ENCODE data around the gene GINM1.

The GINM1 gene

GRCh38 chr6:149580880-149581279 is 14.7 kb downstream of the GINM1 start:
- peaks cover 7 to 10% of the 10 kb centered on the region in 2 experiments for H3K36me3 ChIP-seq (ENCODE audit: control insufficient read depth in 1 of 2, insufficient read depth in 2 of 2, low read length in 2 of 2)
- no peak overlapping the region for H3K27ac ChIP-seq (ENCODE audit: low read depth, low read length)
- no peak overlapping the region for H3K18ac ChIP-seq (ENCODE audit: low read length)
- DNase-seq: no peak
- no peak overlapping the region for H3K14ac ChIP-seq (ENCODE audit: low read length)
- H3K4me2 ChIP-seq (ENCODE audit: low read length): no peak overlapping the region
- no peak overlapping the region for H3K4ac ChIP-seq (ENCODE audit: low read depth, low read length)
- no peak overlapping the region for H4K8ac ChIP-seq (ENCODE audit: low read depth, low read length)
- WGBS (ENCODE audit: extremely low coverage, insufficient coverage, insufficient read length): no CpG with 5 or more reads among the region's 5 CpGs
- no peak overlapping the region for H2BK12ac ChIP-seq (ENCODE audit: low read length)
- no peaks in the 10 kb centered on the region for H3K79me1 ChIP-seq (ENCODE audit: low read length)
- H3K4me3 ChIP-seq (ENCODE audit: low read depth, low read length): no peak overlapping the region
- H2BK120ac ChIP-seq (ENCODE audit: insufficient read depth, low read length, poor library complexity): no peak overlapping the region
- H3K9me3 ChIP-seq (ENCODE audit: insufficient read depth, low read depth, low read length): no peaks in the 10 kb centered on the region
- H3K79me2 ChIP-seq (ENCODE audit: control insufficient read depth, insufficient read depth, low read length, poor library complexity): no peaks in the 10 kb centered on the region
- H3K4me1 ChIP-seq (ENCODE audit: control insufficient read depth in 1 of 2, insufficient read depth in 2 of 2, low read length in 2 of 2): no peaks in the 10 kb centered on the region
- H4K12ac ChIP-seq (ENCODE audit: low read depth, low read length): no peak overlapping the region
- H2BK5ac ChIP-seq (ENCODE audit: low read depth, low read length, poor library complexity): no peak overlapping the region
- no peak overlapping the region for H2AFZ ChIP-seq (ENCODE audit: insufficient read depth, low read length, poor library complexity)
- no peaks in the 10 kb centered on the region for H3K27me3 ChIP-seq (ENCODE audit: insufficient read depth, low read length)
- H4K91ac ChIP-seq (ENCODE audit: low read depth, low read length): no peak overlapping the region
- H2AK5ac ChIP-seq (ENCODE audit: low read length): no peak overlapping the region
- H3K9ac ChIP-seq (ENCODE audit: low read length): no peak overlapping the region
- H3K23ac ChIP-seq (ENCODE audit: low read length): no peak overlapping the region

GRCh38 chr6:149581349-149581748 is 15.2 kb downstream of the GINM1 start:
- H2AK5ac ChIP-seq (ENCODE audit: low read length): no peak overlapping the region
- H4K12ac ChIP-seq (ENCODE audit: low read depth, low read length): no peak overlapping the region
- no peak overlapping the region for H3K14ac ChIP-seq (ENCODE audit: low read length)
- H3K4me3 ChIP-seq (ENCODE audit: low read depth, low read length): no peak overlapping the region
- H2AFZ ChIP-seq (ENCODE audit: insufficient read depth, low read length, poor library complexity): no peak overlapping the region
- no peak overlapping the region for H3K9ac ChIP-seq (ENCODE audit: low read length)
- no peaks in the 10 kb centered on the region for H3K79me2 ChIP-seq (ENCODE audit: control insufficient read depth, insufficient read depth, low read length, poor library complexity)
- no peak overlapping the region for H2BK5ac ChIP-seq (ENCODE audit: low read depth, low read length, poor library complexity)
- no peaks in the 10 kb centered on the region for H3K79me1 ChIP-seq (ENCODE audit: low read length)
- H4K8ac ChIP-seq (ENCODE audit: low read depth, low read length): no peak overlapping the region
- H3K4me2 ChIP-seq (ENCODE audit: low read length): no peak overlapping the region
- H2BK12ac ChIP-seq (ENCODE audit: low read length): no peak overlapping the region
- H3K9me3 ChIP-seq (ENCODE audit: insufficient read depth, low read depth, low read length): no peaks in the 10 kb centered on the region
- no CpG with 5 or more reads among the region's 5 CpGs for WGBS (ENCODE audit: extremely low coverage, insufficient coverage, insufficient read length)
- no peak overlapping the region for H4K91ac ChIP-seq (ENCODE audit: low read depth, low read length)
- no peak overlapping the region for H2BK120ac ChIP-seq (ENCODE audit: insufficient read depth, low read length, poor library complexity)
- peaks cover 8 to 10% of the 10 kb centered on the region in 2 experiments for H3K36me3 ChIP-seq (ENCODE audit: control insufficient read depth in 1 of 2, insufficient read depth in 2 of 2, low read length in 2 of 2)
- H3K4ac ChIP-seq (ENCODE audit: low read depth, low read length): no peak overlapping the region
- no peaks in the 10 kb centered on the region for H3K27me3 ChIP-seq (ENCODE audit: insufficient read depth, low read length)
- H3K18ac ChIP-seq (ENCODE audit: low read length): no peak overlapping the region
- no peaks in the 10 kb centered on the region for H3K4me1 ChIP-seq (ENCODE audit: control insufficient read depth in 1 of 2, insufficient read depth in 2 of 2, low read length in 2 of 2)
- DNase-seq: no peak
- no peak overlapping the region for H3K23ac ChIP-seq (ENCODE audit: low read length)
- no peak overlapping the region for H3K27ac ChIP-seq (ENCODE audit: low read depth, low read length)

GRCh38 chr6:149586149-149586548 is 20.0 kb downstream of the GINM1 start:
- H2AK5ac ChIP-seq (ENCODE audit: low read length): no peak overlapping the region
- H2BK12ac ChIP-seq (ENCODE audit: low read length): no peak overlapping the region
- H3K36me3 ChIP-seq (ENCODE audit: control insufficient read depth in 1 of 2, insufficient read depth in 2 of 2, low read length in 2 of 2): peaks cover 11 to 15% of the 10 kb centered on the region in 2 experiments
- H3K79me2 ChIP-seq (ENCODE audit: control insufficient read depth, insufficient read depth, low read length, poor library complexity): no peaks in the 10 kb centered on the region
- no peak overlapping the region for H2AFZ ChIP-seq (ENCODE audit: insufficient read depth, low read length, poor library complexity)
- no peak overlapping the region for H3K4me2 ChIP-seq (ENCODE audit: low read length)
- no peak overlapping the region for H3K4me3 ChIP-seq (ENCODE audit: low read depth, low read length)
- H2BK5ac ChIP-seq (ENCODE audit: low read depth, low read length, poor library complexity): no peak overlapping the region
- no peak overlapping the region for H3K9ac ChIP-seq (ENCODE audit: low read length)
- WGBS (ENCODE audit: extremely low coverage, insufficient coverage, insufficient read length): no CpG with 5 or more reads among the region's 2 CpGs
- no peaks in the 10 kb centered on the region for H3K79me1 ChIP-seq (ENCODE audit: low read length)
- no peak overlapping the region for H3K27ac ChIP-seq (ENCODE audit: low read depth, low read length)
- no peaks in the 10 kb centered on the region for H3K9me3 ChIP-seq (ENCODE audit: insufficient read depth, low read depth, low read length)
- H3K4me1 ChIP-seq (ENCODE audit: control insufficient read depth in 1 of 2, insufficient read depth in 2 of 2, low read length in 2 of 2): no peaks in the 10 kb centered on the region
- H3K23ac ChIP-seq (ENCODE audit: low read length): no peak overlapping the region
- no peak overlapping the region for H4K12ac ChIP-seq (ENCODE audit: low read depth, low read length)
- no peak overlapping the region for H3K4ac ChIP-seq (ENCODE audit: low read depth, low read length)
- H4K91ac ChIP-seq (ENCODE audit: low read depth, low read length): no peak overlapping the region
- H2BK120ac ChIP-seq (ENCODE audit: insufficient read depth, low read length, poor library complexity): no peak overlapping the region
- no peak overlapping the region for H3K18ac ChIP-seq (ENCODE audit: low read length)
- no peak overlapping the region for H3K14ac ChIP-seq (ENCODE audit: low read length)
- no peak for DNase-seq
- H3K27me3 ChIP-seq (ENCODE audit: insufficient read depth, low read length): no peaks in the 10 kb centered on the region
- no peak overlapping the region for H4K8ac ChIP-seq (ENCODE audit: low read depth, low read length)

- H3K4ac ChIP-seq (ENCODE audit: low read depth, low read length): no peak overlapping the region
- H3K9ac ChIP-seq (ENCODE audit: low read length): no peak overlapping the region
- H3K4me2 ChIP-seq (ENCODE audit: low read length): no peak overlapping the region
- H2BK12ac ChIP-seq (ENCODE audit: low read length): no peak overlapping the region
- no peaks in the 10 kb centered on the region for H3K4me1 ChIP-seq (ENCODE audit: control insufficient read depth in 1 of 2, insufficient read depth in 2 of 2, low read length in 2 of 2)
- no peak overlapping the region for H2BK120ac ChIP-seq (ENCODE audit: insufficient read depth, low read length, poor library complexity)
- H3K18ac ChIP-seq (ENCODE audit: low read length): no peak overlapping the region
- H2AFZ ChIP-seq (ENCODE audit: insufficient read depth, low read length, poor library complexity): no peak overlapping the region
- H3K14ac ChIP-seq (ENCODE audit: low read length): no peak overlapping the region
- H3K23ac ChIP-seq (ENCODE audit: low read length): no peak overlapping the region
- no peaks in the 10 kb centered on the region for H3K79me2 ChIP-seq (ENCODE audit: control insufficient read depth, insufficient read depth, low read length, poor library complexity)
- no peak overlapping the region for H2BK5ac ChIP-seq (ENCODE audit: low read depth, low read length, poor library complexity)
- H4K8ac ChIP-seq (ENCODE audit: low read depth, low read length): no peak overlapping the region
- H4K12ac ChIP-seq (ENCODE audit: low read depth, low read length): no peak overlapping the region
- H2AK5ac ChIP-seq (ENCODE audit: low read length): no peak overlapping the region
- H3K4me3 ChIP-seq (ENCODE audit: low read depth, low read length): no peak overlapping the region
- WGBS (ENCODE audit: extremely low coverage, insufficient coverage, insufficient read length): no CpG with 5 or more reads among the region's 2 CpGs
- no peak overlapping the region for H4K91ac ChIP-seq (ENCODE audit: low read depth, low read length)
- H3K27me3 ChIP-seq (ENCODE audit: insufficient read depth, low read length): no peaks in the 10 kb centered on the region
- H3K36me3 ChIP-seq (ENCODE audit: control insufficient read depth in 1 of 2, insufficient read depth in 2 of 2, low read length in 2 of 2): peaks cover 18% of the 10 kb centered on the region in 2 experiments
- no peak for DNase-seq
- no peak overlapping the region for H3K27ac ChIP-seq (ENCODE audit: low read depth, low read length)
- no peaks in the 10 kb centered on the region for H3K9me3 ChIP-seq (ENCODE audit: insufficient read depth, low read depth, low read length)
- H3K79me1 ChIP-seq (ENCODE audit: low read length): no peaks in the 10 kb centered on the region
These were observed 26.8 kb downstream of the GINM1 start for GRCh38 chr6:149592983-149593382.
